ENCODE measurements around the gene APBB2. TPM values are rescaled to one million over a fixed set of nuclear protein-coding genes. Genes with fewer than 3 reads are reported as not detected.

Gene APBB2
- total and polyA plus RNA-seq, 2 of the 8 experiments (the other 6 are each of a cell fraction or from before 2014, with no cell fraction given), result 58.7 to 59.4 TPM

DNA sequence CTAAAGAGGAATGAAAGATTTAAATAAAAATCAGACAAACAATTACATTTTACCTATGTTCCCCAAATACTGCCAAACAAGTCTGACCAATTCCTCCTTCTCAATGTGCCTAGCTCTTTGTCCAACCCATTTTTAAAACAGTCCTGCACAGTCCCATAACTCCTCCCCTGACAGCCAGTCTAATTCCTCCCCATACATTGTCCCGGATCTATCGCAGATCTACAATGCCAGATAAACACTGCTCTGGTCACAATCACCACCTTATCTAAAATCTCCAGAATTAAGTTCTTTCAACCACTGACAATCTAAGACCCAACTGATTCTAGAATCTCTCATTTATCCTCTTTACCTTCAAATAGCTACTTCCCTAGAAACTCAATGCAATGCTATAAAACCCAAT, 176.0 kb downstream of the APBB2 start (continued):
- TF ChIP-seq, protein P1, sequence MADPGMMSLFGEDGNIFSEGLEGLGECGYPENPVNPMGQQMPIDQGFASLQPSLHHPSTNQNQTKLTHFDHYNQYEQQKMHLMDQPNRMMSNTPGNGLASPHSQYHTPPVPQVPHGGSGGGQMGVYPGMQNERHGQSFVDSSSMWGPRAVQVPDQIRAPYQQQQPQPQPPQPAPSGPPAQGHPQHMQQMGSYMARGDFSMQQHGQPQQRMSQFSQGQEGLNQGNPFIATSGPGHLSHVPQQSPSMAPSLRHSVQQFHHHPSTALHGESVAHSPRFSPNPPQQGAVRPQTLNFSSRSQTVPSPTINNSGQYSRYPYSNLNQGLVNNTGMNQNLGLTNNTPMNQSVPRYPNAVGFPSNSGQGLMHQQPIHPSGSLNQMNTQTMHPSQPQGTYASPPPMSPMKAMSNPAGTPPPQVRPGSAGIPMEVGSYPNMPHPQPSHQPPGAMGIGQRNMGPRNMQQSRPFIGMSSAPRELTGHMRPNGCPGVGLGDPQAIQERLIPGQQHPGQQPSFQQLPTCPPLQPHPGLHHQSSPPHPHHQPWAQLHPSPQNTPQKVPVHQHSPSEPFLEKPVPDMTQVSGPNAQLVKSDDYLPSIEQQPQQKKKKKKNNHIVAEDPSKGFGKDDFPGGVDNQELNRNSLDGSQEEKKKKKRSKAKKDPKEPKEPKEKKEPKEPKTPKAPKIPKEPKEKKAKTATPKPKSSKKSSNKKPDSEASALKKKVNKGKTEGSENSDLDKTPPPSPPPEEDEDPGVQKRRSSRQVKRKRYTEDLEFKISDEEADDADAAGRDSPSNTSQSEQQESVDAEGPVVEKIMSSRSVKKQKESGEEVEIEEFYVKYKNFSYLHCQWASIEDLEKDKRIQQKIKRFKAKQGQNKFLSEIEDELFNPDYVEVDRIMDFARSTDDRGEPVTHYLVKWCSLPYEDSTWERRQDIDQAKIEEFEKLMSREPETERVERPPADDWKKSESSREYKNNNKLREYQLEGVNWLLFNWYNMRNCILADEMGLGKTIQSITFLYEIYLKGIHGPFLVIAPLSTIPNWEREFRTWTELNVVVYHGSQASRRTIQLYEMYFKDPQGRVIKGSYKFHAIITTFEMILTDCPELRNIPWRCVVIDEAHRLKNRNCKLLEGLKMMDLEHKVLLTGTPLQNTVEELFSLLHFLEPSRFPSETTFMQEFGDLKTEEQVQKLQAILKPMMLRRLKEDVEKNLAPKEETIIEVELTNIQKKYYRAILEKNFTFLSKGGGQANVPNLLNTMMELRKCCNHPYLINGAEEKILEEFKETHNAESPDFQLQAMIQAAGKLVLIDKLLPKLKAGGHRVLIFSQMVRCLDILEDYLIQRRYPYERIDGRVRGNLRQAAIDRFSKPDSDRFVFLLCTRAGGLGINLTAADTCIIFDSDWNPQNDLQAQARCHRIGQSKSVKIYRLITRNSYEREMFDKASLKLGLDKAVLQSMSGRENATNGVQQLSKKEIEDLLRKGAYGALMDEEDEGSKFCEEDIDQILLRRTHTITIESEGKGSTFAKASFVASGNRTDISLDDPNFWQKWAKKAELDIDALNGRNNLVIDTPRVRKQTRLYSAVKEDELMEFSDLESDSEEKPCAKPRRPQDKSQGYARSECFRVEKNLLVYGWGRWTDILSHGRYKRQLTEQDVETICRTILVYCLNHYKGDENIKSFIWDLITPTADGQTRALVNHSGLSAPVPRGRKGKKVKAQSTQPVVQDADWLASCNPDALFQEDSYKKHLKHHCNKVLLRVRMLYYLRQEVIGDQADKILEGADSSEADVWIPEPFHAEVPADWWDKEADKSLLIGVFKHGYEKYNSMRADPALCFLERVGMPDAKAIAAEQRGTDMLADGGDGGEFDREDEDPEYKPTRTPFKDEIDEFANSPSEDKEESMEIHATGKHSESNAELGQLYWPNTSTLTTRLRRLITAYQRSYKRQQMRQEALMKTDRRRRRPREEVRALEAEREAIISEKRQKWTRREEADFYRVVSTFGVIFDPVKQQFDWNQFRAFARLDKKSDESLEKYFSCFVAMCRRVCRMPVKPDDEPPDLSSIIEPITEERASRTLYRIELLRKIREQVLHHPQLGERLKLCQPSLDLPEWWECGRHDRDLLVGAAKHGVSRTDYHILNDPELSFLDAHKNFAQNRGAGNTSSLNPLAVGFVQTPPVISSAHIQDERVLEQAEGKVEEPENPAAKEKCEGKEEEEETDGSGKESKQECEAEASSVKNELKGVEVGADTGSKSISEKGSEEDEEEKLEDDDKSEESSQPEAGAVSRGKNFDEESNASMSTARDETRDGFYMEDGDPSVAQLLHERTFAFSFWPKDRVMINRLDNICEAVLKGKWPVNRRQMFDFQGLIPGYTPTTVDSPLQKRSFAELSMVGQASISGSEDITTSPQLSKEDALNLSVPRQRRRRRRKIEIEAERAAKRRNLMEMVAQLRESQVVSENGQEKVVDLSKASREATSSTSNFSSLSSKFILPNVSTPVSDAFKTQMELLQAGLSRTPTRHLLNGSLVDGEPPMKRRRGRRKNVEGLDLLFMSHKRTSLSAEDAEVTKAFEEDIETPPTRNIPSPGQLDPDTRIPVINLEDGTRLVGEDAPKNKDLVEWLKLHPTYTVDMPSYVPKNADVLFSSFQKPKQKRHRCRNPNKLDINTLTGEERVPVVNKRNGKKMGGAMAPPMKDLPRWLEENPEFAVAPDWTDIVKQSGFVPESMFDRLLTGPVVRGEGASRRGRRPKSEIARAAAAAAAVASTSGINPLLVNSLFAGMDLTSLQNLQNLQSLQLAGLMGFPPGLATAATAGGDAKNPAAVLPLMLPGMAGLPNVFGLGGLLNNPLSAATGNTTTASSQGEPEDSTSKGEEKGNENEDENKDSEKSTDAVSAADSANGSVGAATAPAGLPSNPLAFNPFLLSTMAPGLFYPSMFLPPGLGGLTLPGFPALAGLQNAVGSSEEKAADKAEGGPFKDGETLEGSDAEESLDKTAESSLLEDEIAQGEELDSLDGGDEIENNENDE (IDR thresholded peaks at IDR 0.05; ENCODE audit: insufficient replicate concordance, low read length), result no peak
- no peak for TF ChIP-seq TAF7 (optimal IDR thresholded peaks at IDR 0.05; ENCODE audit: borderline replicate concordance, low read depth, low read length)
- no peak for TF ChIP-seq EP300 (IDR thresholded peaks at IDR 0.05; ENCODE audit: borderline replicate concordance in 1 of 2, low read depth in 2 of 2, low read length in 2 of 2)
- no peak for TF ChIP-seq POLR2AphosphoS5 (IDR thresholded peaks at IDR 0.05; ENCODE audit: low read depth, low read length)
- TF ChIP-seq CEBPB (IDR thresholded peaks at IDR 0.05; ENCODE audit: low read depth, low read length), result no peak
- no peak for TF ChIP-seq BACH1 (IDR thresholded peaks at IDR 0.05; ENCODE audit: low read length)
- no peak for TF ChIP-seq TBP (IDR thresholded peaks at IDR 0.05; ENCODE audit: low read depth, low read length)
- no peak for TF ChIP-seq FOSL1 (IDR thresholded peaks at IDR 0.05; ENCODE audit: insufficient read depth, low read depth, low read length)
- no peak for TF ChIP-seq ASH2L (IDR thresholded peaks at IDR 0.05; ENCODE audit: low read length)

All from H1 (cell line).